Measurements from ENCODE around the gene UQCC5.
A peak's percentile ranks its signal among the peaks of the same experiment; 100 is the strongest.

DNA sequence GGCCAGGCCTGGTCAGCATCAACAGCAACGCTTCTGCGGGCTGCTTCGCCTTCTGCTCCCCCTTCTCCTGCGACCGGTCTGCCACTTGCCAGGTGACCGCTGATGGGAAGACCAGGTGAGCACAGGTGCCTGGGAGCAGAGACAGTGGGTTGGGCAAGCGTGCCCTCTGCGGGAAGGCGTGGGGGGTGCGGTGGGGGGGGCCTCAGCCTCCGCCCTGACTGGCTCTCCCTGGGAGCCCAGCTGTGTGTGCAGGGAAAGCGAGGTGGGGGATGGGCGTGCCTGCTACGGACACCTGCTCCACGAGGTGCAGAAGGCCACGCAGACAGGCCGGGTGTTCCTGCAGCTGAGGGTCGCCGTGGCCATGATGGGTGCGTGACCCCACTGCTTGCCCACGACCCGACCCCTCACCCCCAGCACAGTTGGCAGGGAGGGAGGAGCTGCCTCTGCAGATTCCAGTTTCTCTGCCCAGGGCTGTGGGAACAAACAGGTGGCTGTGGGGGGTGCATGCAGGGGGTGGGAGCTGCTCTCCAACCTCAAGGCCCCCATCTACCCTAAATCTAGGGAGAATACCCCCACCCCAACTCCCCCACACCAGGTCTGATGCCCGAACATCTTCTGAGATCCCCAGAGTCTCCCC is 32.5 kb upstream of the UQCC5 start:
- TF ChIP-seq POLR2AphosphoS5 (IDR thresholded peaks at IDR 0.05): peak in 1 of 3 donors; percentile 20
- TF ChIP-seq, protein P1, sequence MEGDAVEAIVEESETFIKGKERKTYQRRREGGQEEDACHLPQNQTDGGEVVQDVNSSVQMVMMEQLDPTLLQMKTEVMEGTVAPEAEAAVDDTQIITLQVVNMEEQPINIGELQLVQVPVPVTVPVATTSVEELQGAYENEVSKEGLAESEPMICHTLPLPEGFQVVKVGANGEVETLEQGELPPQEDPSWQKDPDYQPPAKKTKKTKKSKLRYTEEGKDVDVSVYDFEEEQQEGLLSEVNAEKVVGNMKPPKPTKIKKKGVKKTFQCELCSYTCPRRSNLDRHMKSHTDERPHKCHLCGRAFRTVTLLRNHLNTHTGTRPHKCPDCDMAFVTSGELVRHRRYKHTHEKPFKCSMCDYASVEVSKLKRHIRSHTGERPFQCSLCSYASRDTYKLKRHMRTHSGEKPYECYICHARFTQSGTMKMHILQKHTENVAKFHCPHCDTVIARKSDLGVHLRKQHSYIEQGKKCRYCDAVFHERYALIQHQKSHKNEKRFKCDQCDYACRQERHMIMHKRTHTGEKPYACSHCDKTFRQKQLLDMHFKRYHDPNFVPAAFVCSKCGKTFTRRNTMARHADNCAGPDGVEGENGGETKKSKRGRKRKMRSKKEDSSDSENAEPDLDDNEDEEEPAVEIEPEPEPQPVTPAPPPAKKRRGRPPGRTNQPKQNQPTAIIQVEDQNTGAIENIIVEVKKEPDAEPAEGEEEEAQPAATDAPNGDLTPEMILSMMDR (IDR thresholded peaks at IDR 0.05 in 8 of 11, conservative IDR thresholded peaks at IDR 0.05 in 3 of 11): no peak

All from spleen (tissue), 7 donors.